ENCODE results near the gene ATP2A1.

GRCh38 chr16:28943281-28943680 lies 65.0 kb downstream of the ATP2A1 start:
- TF ChIP-seq CTCF (conservative IDR thresholded peaks at IDR 0.05; ENCODE audit: low read depth, low read length) = no peak
- no peak for TF ChIP-seq EZH2 (IDR thresholded peaks at IDR 0.05; ENCODE audit: borderline replicate concordance, low read depth, low read length, poor library complexity, severe bottlenecking)

All from A673 (cell line).